ENCODE data around the gene SSX1.
"Not testable (repeated sequence)": the region's sequence is repeated elsewhere in the genome, so short reads cannot be mapped to it uniquely, and the experiment has no call there.

DNA sequence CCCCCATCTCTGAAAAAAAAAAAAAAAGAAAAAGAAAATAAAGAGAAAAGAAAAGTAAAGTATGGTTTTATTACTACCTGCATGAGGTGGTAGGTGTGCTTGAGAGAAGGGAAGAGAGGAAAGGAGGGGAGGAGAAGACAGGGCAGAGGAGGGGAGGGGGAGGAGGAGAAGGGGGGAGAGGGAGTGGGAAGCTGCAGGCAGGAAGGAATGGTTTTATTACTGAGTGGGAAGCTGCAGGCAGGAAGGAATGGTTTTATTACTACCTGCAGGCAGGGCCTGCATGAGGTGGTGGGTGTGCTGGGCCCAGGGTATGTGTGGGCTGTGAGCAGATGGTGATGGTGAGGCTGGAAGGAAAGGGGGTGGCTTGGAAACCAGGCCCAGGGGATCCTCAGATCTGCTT lies 19.2 kb downstream of the SSX1 start:
- TF ChIP-seq POLR2AphosphoS5 (IDR thresholded peaks at IDR 0.05; ENCODE audit: borderline replicate concordance, low read depth, low read length); EZH2 (IDR thresholded peaks at IDR 0.05): not testable (repeated sequence)

All from SK-N-MC (cell line).